HCT116 (cell line): ENCODE data around the gene ADPRHL1. TPM values are rescaled to one million over a fixed set of nuclear protein-coding genes. Genes with fewer than 3 reads are reported as not detected.

ENCODE experiments used
- ATAC-seq: fragments of 200-7000 bp; cut with Tn5 transposase; 2 replicates; pipeline ENCODE4 v1.9.1; 2020; ENCODE audit warnings: mild to moderate bottlenecking, moderate library complexity
- BruUV-seq: library from RNA; stranded (reverse); fragments of 400-500 nt; replicated peaks from 2 replicates; lab custom pipeline; 2021; lab: Mats Ljungman, UMichigan
- CTCF ChIA-PET: fragments of 300-600 bp; sonication (Branson Sonifier 250); formaldehyde crosslinking; loops from one replicate; lab custom pipeline; 2021; ENCODE audit warnings: antibody characterized with exemption; lab: Charles Lee
- POLR2A ChIA-PET: fragments of 300-600, 350-600 bp; sonication (Branson Sonifier 250); formaldehyde crosslinking; loops from one replicate; lab custom pipeline; 2021; ENCODE audit warnings: antibody characterized with exemption; lab: Charles Lee
- RAD21 ChIA-PET, 2 experiments: fragments of 300-600 bp; sonication (Branson Sonifier 250); formaldehyde crosslinking; loops; one replicate each; lab custom pipeline; 2023; ENCODE audit warnings: low total read pairs in 2 of 2; ENCODE audit not compliant: uncharacterized antibody in 2 of 2, unreplicated experiment in 2 of 2, low non-redundant PET in 1 of 2; lab: Charles Lee
- DNase-seq: peaks from one replicate; pipeline ENCODE4 v3.0.0-alpha.2; 2010; ENCODE audit warnings: low read depth, low spot score
- H2AFZ ChIP-seq: fragments of 200-600 bp; shearing (Covaris generic), sonication (generic); 2 replicates; pipeline ENCODE4 v1.6.1; 2017; ENCODE audit warnings: low read depth, mixed run types, mixed read lengths, antibody characterized with exemption, low read length; ENCODE audit not compliant: poor library complexity, severe bottlenecking
- H3K27ac ChIP-seq: 2 replicates; pipeline ENCODE4 v1.5.1; 2012; ENCODE audit warnings: low read depth, low read length
- H3K27me3 ChIP-seq: fragments of 200-600 bp; sonication (generic); 2 replicates; pipeline ENCODE4 v1.6.1; 2016; ENCODE audit warnings: mixed run types, low read length, mixed read lengths; ENCODE audit not compliant: insufficient read depth
- H3K36me3 ChIP-seq, 2 experiments: fragments of 200-500 bp in 1 of 2; fragments of 200-600 bp in 1 of 2; sonication (Bioruptor generic) in 1 of 2; sonication (generic) in 1 of 2; 2 replicates each; pipeline versions ENCODE4 v1.5.1 to v1.6.1; 2014 to 2016; ENCODE audit warnings: low read length in 2 of 2, inconsistent platforms in 1 of 2, mixed read lengths in 1 of 2, mixed run types in 1 of 2; ENCODE audit not compliant: insufficient read depth in 2 of 2, control insufficient read depth in 1 of 2
- H3K4me1 ChIP-seq, 2 experiments: fragments of 200-600 bp in 1 of 2; sonication (generic) in 1 of 2; 2 replicates each; pipeline versions ENCODE4 v1.5.1 to v1.6.1; 2012 to 2017; ENCODE audit warnings: low read length in 2 of 2, inconsistent platforms in 1 of 2, mild to moderate bottlenecking in 1 of 2, mixed read lengths in 1 of 2, mixed run types in 1 of 2, moderate library complexity in 1 of 2; ENCODE audit not compliant: insufficient read depth in 2 of 2, control insufficient read depth in 1 of 2
- H3K4me2 ChIP-seq: fragments of 200-600 bp; sonication (generic); 2 replicates; pipeline ENCODE4 v1.6.1; 2017; ENCODE audit warnings: mixed run types, low read length, mixed read lengths
- H3K4me3 ChIP-seq, 2 experiments: fragments of 200-600 bp in 1 of 2; sonication (generic) in 1 of 2; replicated peaks in 1 of 2; 2 replicates each; pipeline ENCODE4 v1.5.1; 2011 to 2016; ENCODE audit warnings: low read length in 2 of 2, control low read depth in 1 of 2, low read depth in 1 of 2, mild to moderate bottlenecking in 1 of 2, mixed read lengths in 1 of 2, mixed run types in 1 of 2
- H3K79me2 ChIP-seq: fragments of 200-600 bp; sonication (generic); 2 replicates; pipeline ENCODE4 v1.6.1; 2017; ENCODE audit warnings: mild to moderate bottlenecking, mixed run types, low read length, moderate library complexity, mixed read lengths; ENCODE audit not compliant: insufficient read depth
- H3K9ac ChIP-seq: fragments of 200-600 bp; sonication (generic); 2 replicates; pipeline ENCODE4 v1.6.1; 2016; ENCODE audit warnings: low read length, mixed read lengths
- H3K9me2 ChIP-seq: fragments of 200-600 bp; sonication (generic), shearing (Covaris generic); 2 replicates; pipeline ENCODE4 v1.6.1; 2017; ENCODE audit warnings: mixed run types, mild to moderate bottlenecking, moderate library complexity; ENCODE audit not compliant: insufficient read depth
- H3K9me3 ChIP-seq, 2 experiments: fragments of 200-500 bp in 1 of 2; fragments of 200-600 bp in 1 of 2; sonication (Bioruptor generic) in 1 of 2; sonication (generic) in 1 of 2; 2 replicates each; pipeline ENCODE4 v1.6.1; 2014 to 2017; ENCODE audit warnings: low read length in 2 of 2, mixed read lengths in 2 of 2, inconsistent platforms in 1 of 2, low read depth in 1 of 2, mild to moderate bottlenecking in 1 of 2, mixed run types in 1 of 2, moderate library complexity in 1 of 2; ENCODE audit not compliant: control insufficient read depth in 1 of 2, insufficient read depth in 1 of 2
- H4K20me1 ChIP-seq: fragments of 200-600 bp; sonication (generic), shearing (Covaris generic); 2 replicates; pipeline ENCODE4 v1.6.1; 2017; ENCODE audit warnings: mixed run types, mild to moderate bottlenecking, moderate library complexity; ENCODE audit not compliant: insufficient read depth
- CBX3 ChIP-seq: IDR thresholded peaks from 2 replicates; pipeline ENCODE4 v1.6.1; 2012; ENCODE audit warnings: low read depth
- CEBPB ChIP-seq: IDR thresholded peaks from 2 replicates; pipeline ENCODE4 v1.6.1; 2012; ENCODE audit warnings: low read depth
- EGR1 ChIP-seq: IDR thresholded peaks from 2 replicates; pipeline ENCODE4 v1.6.1; 2012; ENCODE audit warnings: low read depth
- FOSL1 ChIP-seq: IDR thresholded peaks from 2 replicates; pipeline ENCODE4 v1.6.1; 2012; ENCODE audit warnings: low read depth
- POLR2A ChIP-seq: IDR thresholded peaks from 2 replicates; pipeline ENCODE4 v1.7.0; 2011; ENCODE audit warnings: borderline replicate concordance; ENCODE audit not compliant: insufficient read depth, insufficient read length; ENCODE audit errors: extremely low read depth
- POLR2AphosphoS5 ChIP-seq: IDR thresholded peaks from 2 replicates; pipeline ENCODE4 v1.6.1; 2011; ENCODE audit warnings: mild to moderate bottlenecking, low read depth, low read length, moderate library complexity
- RAD21 ChIP-seq: IDR thresholded peaks from 2 replicates; pipeline ENCODE4 v1.6.1; 2012; ENCODE audit warnings: low read depth, mild to moderate bottlenecking
- SIN3A ChIP-seq: IDR thresholded peaks from 2 replicates; pipeline ENCODE4 v1.6.1; 2012; ENCODE audit warnings: low read depth
- SP1 ChIP-seq: IDR thresholded peaks from 2 replicates; pipeline ENCODE4 v1.6.1; 2012; ENCODE audit warnings: low read depth
- SRF ChIP-seq: IDR thresholded peaks from 2 replicates; pipeline ENCODE4 v1.6.1; 2012; ENCODE audit warnings: low read depth
- TCF7L2 ChIP-seq: IDR thresholded peaks from 2 replicates; pipeline ENCODE4 v1.7.0; 2011; ENCODE audit warnings: borderline replicate concordance, inconsistent platforms; ENCODE audit not compliant: insufficient read depth, insufficient read length; ENCODE audit errors: extremely low read depth
- YY1 ChIP-seq: IDR thresholded peaks from 2 replicates; pipeline ENCODE4 v1.6.1; 2011; ENCODE audit warnings: low read length, low read depth, moderate library complexity, mild to moderate bottlenecking; ENCODE audit not compliant: insufficient replicate concordance; ENCODE audit errors: extremely low read depth
- ZFX ChIP-seq: fragments of 450-650 bp; IDR thresholded peaks from 2 replicates; pipeline ENCODE4 v1.6.1; 2017
- intact Hi-C: fragments of 100-400 bp; cut with micrococcal nuclease; formaldehyde crosslinking; loops from 2 replicates; pipeline ENCODE4 v1.10.0; 2022
- total RNA-seq: library from RNA; stranded (reverse); gene quantifications from one replicate; pipeline ENCODE4 v1.2.1, GENCODE V29; 2021; ENCODE audit not compliant: unreplicated experiment
- TF ChIP-seq, protein P1 (sequence below), 3 experiments: fragments of 200-600 bp in 1 of 3; sonication (generic) in 1 of 3; IDR thresholded peaks in 2 of 3; conservative IDR thresholded peaks in 1 of 3; 2 replicates each; pipeline ENCODE4 v1.5.1; 2012 to 2017; ENCODE audit warnings: low read depth in 2 of 3, low read length in 2 of 3, antibody characterized with exemption in 1 of 3, borderline replicate concordance in 1 of 3, control low read depth in 1 of 3, mild to moderate bottlenecking in 1 of 3, mixed read lengths in 1 of 3, mixed run types in 1 of 3, moderate library complexity in 1 of 3; ENCODE audit not compliant: insufficient read depth in 1 of 3
- TF ChIP-seq, protein P2 (sequence below): IDR thresholded peaks from 2 replicates; pipeline ENCODE4 v1.6.1; 2012; ENCODE audit warnings: low read depth
- TF ChIP-seq, protein P3 (sequence below): IDR thresholded peaks from 2 replicates; pipeline ENCODE4 v1.6.1; 2012

Gene ADPRHL1
- total RNA-seq, 1 experiment from 2014 or later: 12.6 TPM

- no peak for ATAC-seq
- Histone ChIP-seq H3K27me3 (no peaks in the 10 kb centered on the region), H3K79me2 (no peaks in the 10 kb centered on the region), H3K36me3 (no peaks in the 10 kb centered on the region), H4K20me1 (no peaks in the 10 kb centered on the region), H3K4me3 (no peak overlapping the region), H3K27ac (no peak overlapping the region), H3K9me2 (no peaks in the 10 kb centered on the region), H3K9me3 (no peaks in the 10 kb centered on the region), H2AFZ (no peak overlapping the region), H3K4me2 (no peak overlapping the region), H3K4me1 (no peaks in the 10 kb centered on the region), H3K9ac (no peak overlapping the region)
- no TSS peak for BruUV-seq
- ChIA-PET POLR2A (no interaction called here), CTCF (no interaction called here), RAD21 (no interaction called here)
- TF ChIP-seq, protein P1, sequence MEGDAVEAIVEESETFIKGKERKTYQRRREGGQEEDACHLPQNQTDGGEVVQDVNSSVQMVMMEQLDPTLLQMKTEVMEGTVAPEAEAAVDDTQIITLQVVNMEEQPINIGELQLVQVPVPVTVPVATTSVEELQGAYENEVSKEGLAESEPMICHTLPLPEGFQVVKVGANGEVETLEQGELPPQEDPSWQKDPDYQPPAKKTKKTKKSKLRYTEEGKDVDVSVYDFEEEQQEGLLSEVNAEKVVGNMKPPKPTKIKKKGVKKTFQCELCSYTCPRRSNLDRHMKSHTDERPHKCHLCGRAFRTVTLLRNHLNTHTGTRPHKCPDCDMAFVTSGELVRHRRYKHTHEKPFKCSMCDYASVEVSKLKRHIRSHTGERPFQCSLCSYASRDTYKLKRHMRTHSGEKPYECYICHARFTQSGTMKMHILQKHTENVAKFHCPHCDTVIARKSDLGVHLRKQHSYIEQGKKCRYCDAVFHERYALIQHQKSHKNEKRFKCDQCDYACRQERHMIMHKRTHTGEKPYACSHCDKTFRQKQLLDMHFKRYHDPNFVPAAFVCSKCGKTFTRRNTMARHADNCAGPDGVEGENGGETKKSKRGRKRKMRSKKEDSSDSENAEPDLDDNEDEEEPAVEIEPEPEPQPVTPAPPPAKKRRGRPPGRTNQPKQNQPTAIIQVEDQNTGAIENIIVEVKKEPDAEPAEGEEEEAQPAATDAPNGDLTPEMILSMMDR (IDR thresholded peaks at IDR 0.05 in 2 of 3, conservative IDR thresholded peaks at IDR 0.05 in 1 of 3; ENCODE audit: borderline replicate concordance in 1 of 3, insufficient read depth in 1 of 3, low read depth in 2 of 3, low read length in 2 of 3): no peak
- TF ChIP-seq POLR2A (no peak), SP1 (no peak)
- intact Hi-C loops: no loop called here
- DNase-seq: no peak
Observed at GRCh38 chr13:113429608-113429985, 23.7 kb downstream of the ADPRHL1 start.

DNA sequence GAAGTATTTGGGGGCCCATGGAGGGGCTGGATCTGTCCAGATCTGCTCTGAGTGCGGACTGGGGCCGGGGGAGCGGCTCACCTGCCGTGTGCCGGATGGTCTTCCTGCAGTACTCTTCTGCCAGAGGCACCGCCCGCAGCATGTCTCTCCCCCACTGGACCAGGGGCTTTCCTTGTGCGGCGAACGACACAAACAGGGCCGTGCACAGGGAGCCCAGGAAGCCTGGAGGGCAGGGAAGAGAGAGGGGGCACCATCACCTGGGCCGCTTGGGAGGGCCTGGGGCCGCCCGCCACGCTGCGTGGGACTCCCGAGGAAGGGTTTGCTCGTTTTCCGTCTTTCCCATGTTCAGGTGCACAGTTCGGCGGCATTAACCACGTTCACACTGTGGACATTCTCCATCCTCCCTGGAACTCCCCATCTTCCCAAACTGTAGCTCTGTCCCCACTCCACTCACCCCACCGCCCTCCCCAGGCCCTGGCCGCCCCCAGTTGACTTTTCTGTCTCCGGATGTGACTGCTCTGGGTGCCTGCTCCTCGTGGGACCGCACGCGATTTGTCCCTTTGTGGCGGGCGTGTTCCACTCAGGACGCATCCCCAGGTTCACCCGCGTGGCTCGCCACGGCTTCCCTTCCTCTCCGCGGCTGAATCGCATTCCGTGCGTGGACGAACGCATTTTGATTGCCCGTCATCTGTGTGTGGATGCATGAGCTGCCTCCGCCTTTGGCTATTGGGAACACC is 24.2 kb downstream of the ADPRHL1 start:
- Histone ChIP-seq H3K4me1 (no peaks in the 10 kb centered on the region), H3K9ac (no peak overlapping the region), H3K4me2 (no peak overlapping the region), H3K36me3 (no peaks in the 10 kb centered on the region), H3K9me3 (no peaks in the 10 kb centered on the region), H3K79me2 (no peaks in the 10 kb centered on the region), H4K20me1 (no peaks in the 10 kb centered on the region), H3K27ac (no peak overlapping the region), H2AFZ (no peak overlapping the region), H3K27me3 (no peaks in the 10 kb centered on the region), H3K9me2 (no peaks in the 10 kb centered on the region), H3K4me3 (no peak overlapping the region)
- no TSS peak for BruUV-seq
- ChIA-PET POLR2A (no interaction called here), RAD21 (no interaction called here), CTCF (no interaction called here)
- no peak for DNase-seq
- intact Hi-C loops: no loop called here
- ATAC-seq: no peak
- TF ChIP-seq CEBPB (no peak), TCF7L2 (no peak), YY1 (no peak), RAD21 (no peak), SIN3A (no peak), POLR2AphosphoS5 (no peak), SP1 (no peak), EGR1 (no peak), FOSL1 (no peak), SRF (no peak), CBX3 (no peak), ZFX (no peak)
- TF ChIP-seq, protein P2, sequence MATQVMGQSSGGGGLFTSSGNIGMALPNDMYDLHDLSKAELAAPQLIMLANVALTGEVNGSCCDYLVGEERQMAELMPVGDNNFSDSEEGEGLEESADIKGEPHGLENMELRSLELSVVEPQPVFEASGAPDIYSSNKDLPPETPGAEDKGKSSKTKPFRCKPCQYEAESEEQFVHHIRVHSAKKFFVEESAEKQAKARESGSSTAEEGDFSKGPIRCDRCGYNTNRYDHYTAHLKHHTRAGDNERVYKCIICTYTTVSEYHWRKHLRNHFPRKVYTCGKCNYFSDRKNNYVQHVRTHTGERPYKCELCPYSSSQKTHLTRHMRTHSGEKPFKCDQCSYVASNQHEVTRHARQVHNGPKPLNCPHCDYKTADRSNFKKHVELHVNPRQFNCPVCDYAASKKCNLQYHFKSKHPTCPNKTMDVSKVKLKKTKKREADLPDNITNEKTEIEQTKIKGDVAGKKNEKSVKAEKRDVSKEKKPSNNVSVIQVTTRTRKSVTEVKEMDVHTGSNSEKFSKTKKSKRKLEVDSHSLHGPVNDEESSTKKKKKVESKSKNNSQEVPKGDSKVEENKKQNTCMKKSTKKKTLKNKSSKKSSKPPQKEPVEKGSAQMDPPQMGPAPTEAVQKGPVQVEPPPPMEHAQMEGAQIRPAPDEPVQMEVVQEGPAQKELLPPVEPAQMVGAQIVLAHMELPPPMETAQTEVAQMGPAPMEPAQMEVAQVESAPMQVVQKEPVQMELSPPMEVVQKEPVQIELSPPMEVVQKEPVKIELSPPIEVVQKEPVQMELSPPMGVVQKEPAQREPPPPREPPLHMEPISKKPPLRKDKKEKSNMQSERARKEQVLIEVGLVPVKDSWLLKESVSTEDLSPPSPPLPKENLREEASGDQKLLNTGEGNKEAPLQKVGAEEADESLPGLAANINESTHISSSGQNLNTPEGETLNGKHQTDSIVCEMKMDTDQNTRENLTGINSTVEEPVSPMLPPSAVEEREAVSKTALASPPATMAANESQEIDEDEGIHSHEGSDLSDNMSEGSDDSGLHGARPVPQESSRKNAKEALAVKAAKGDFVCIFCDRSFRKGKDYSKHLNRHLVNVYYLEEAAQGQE: no peak
- TF ChIP-seq, protein P3, sequence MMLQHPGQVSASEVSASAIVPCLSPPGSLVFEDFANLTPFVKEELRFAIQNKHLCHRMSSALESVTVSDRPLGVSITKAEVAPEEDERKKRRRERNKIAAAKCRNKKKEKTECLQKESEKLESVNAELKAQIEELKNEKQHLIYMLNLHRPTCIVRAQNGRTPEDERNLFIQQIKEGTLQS: no peak
